ENCODE data around the gene CREBRF.
"Not testable (repeated sequence)": the region's sequence is repeated elsewhere in the genome, so short reads cannot be mapped to it uniquely, and the experiment has no call there.

The CREBRF gene

DNA sequence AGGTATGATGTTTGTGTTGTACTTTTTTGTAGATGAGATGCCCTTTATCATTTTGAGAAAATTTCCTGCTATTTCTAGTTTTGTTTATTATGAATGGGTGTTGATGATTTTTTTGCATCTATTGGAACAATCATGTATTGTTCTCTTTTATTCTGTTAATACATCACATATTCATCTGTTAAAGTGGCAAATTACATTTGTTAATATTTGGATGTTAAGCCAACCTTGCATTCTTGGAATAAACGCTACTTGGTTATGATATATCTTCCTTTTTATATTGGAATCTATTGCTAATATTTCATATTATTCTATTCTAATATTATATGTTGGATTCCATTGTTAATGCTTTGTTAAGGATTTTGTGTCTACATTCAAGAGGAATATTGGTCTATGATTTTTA, 63.6 kb downstream of the CREBRF start:
- Histone ChIP-seq H3K27ac (no peak overlapping the region), H3K36me3 (ENCODE audit: insufficient read depth) (no peaks in the 10 kb centered on the region), H3K79me2 (ENCODE audit: insufficient read depth, low read depth) (no peaks in the 10 kb centered on the region), H4K20me1 (ENCODE audit: insufficient read depth) (no peaks in the 10 kb centered on the region), H2AFZ (ENCODE audit: low read depth) (no peak overlapping the region), H3K4me3 (IDR thresholded peaks at IDR 0.05; ENCODE audit: insufficient read depth, low read depth, low read length) (no peak overlapping the region), H3K4me2 (no peak overlapping the region), H3K9ac (no peak overlapping the region), H3K4me1 (ENCODE audit: low read depth, poor library complexity, severe bottlenecking) (no peaks in the 10 kb centered on the region), H3K27me3 (ENCODE audit: insufficient read depth, low read depth) (no peaks in the 10 kb centered on the region)
- TF ChIP-seq CTCF (conservative IDR thresholded peaks at IDR 0.05; ENCODE audit: low read depth, low read length) = no peak

GRCh38 chr5:173123416-173123815, 67.3 kb downstream of the CREBRF start:
- H4K20me1 ChIP-seq (ENCODE audit: insufficient read depth) = no peaks in the 10 kb centered on the region
- no peak overlapping the region for H3K4me2 ChIP-seq
- no peaks in the 10 kb centered on the region for H3K27me3 ChIP-seq (ENCODE audit: insufficient read depth, low read depth)
- no peak overlapping the region for H2AFZ ChIP-seq (ENCODE audit: low read depth)
- H3K4me3 ChIP-seq (IDR thresholded peaks at IDR 0.05; ENCODE audit: insufficient read depth, low read depth, low read length) = no peak overlapping the region
- no peak overlapping the region for H3K9ac ChIP-seq
- no peaks in the 10 kb centered on the region for H3K79me2 ChIP-seq (ENCODE audit: insufficient read depth, low read depth)
- no peaks in the 10 kb centered on the region for H3K4me1 ChIP-seq (ENCODE audit: low read depth, poor library complexity, severe bottlenecking)
- no peak for TF ChIP-seq CTCF (conservative IDR thresholded peaks at IDR 0.05; ENCODE audit: low read depth, low read length)
- H3K36me3 ChIP-seq (ENCODE audit: insufficient read depth) = no peaks in the 10 kb centered on the region
- no peak overlapping the region for H3K27ac ChIP-seq

GRCh38 chr5:173132166-173132565, 76.0 kb downstream of the CREBRF start:
- H4K20me1 ChIP-seq (ENCODE audit: insufficient read depth); H3K4me1 ChIP-seq (ENCODE audit: low read depth, poor library complexity, severe bottlenecking); H3K79me2 ChIP-seq (ENCODE audit: insufficient read depth, low read depth); H3K4me3 ChIP-seq (IDR thresholded peaks at IDR 0.05; ENCODE audit: insufficient read depth, low read depth, low read length); H3K27me3 ChIP-seq (ENCODE audit: insufficient read depth, low read depth); H3K9ac ChIP-seq; H3K27ac ChIP-seq; H3K36me3 ChIP-seq (ENCODE audit: insufficient read depth); H3K4me2 ChIP-seq; H2AFZ ChIP-seq (ENCODE audit: low read depth): not testable (repeated sequence)

- Histone ChIP-seq H4K20me1 (ENCODE audit: insufficient read depth) (no peaks in the 10 kb centered on the region), H3K9ac (no peak overlapping the region), H3K36me3 (ENCODE audit: insufficient read depth) (no peaks in the 10 kb centered on the region), H3K4me3 (IDR thresholded peaks at IDR 0.05; ENCODE audit: insufficient read depth, low read depth, low read length) (no peak overlapping the region), H3K4me2 (no peak overlapping the region), H2AFZ (ENCODE audit: low read depth) (no peak overlapping the region), H3K27ac (no peak overlapping the region), H3K27me3 (ENCODE audit: insufficient read depth, low read depth) (no peaks in the 10 kb centered on the region), H3K4me1 (ENCODE audit: low read depth, poor library complexity, severe bottlenecking) (peaks cover under 1% of the 10 kb centered on the region), H3K79me2 (ENCODE audit: insufficient read depth, low read depth) (no peaks in the 10 kb centered on the region)
- no peak for TF ChIP-seq CTCF (conservative IDR thresholded peaks at IDR 0.05; ENCODE audit: low read depth, low read length)
Observed at GRCh38 chr5:173138707-173139106, 82.6 kb downstream of the CREBRF start.

DNA sequence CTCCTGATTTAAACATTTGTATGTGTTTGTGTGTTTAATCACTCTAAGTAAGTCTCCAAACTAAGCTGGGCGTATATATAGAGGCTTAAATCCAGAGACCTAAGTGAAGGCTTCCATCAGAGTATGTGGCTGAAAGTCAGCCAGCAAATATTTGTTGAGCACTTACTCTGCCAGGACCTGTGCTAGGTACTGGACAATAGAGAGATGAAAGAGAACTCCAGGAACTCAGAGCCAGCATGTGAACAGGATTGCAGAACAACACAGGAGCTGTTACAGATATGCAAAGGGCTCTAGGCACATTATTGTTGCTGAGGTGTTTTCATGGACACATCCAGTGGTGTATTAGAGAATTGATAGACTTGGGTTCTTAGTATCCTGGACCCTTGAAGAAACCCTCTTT, 83.5 kb downstream of the CREBRF start:
- H3K4me1 ChIP-seq (ENCODE audit: low read depth, poor library complexity, severe bottlenecking) = peaks cover 5% of the 10 kb centered on the region
- H2AFZ ChIP-seq (ENCODE audit: low read depth) = no peak overlapping the region
- H3K4me2 ChIP-seq = no peak overlapping the region
- no peak overlapping the region for H3K9ac ChIP-seq
- H3K79me2 ChIP-seq (ENCODE audit: insufficient read depth, low read depth) = no peaks in the 10 kb centered on the region
- TF ChIP-seq CTCF (conservative IDR thresholded peaks at IDR 0.05; ENCODE audit: low read depth, low read length) = no peak
- no peaks in the 10 kb centered on the region for H4K20me1 ChIP-seq (ENCODE audit: insufficient read depth)
- no peaks in the 10 kb centered on the region for H3K27me3 ChIP-seq (ENCODE audit: insufficient read depth, low read depth)
- no peak overlapping the region for H3K27ac ChIP-seq
- H3K4me3 ChIP-seq (IDR thresholded peaks at IDR 0.05; ENCODE audit: insufficient read depth, low read depth, low read length) = no peak overlapping the region
- H3K36me3 ChIP-seq (ENCODE audit: insufficient read depth) = no peaks in the 10 kb centered on the region
